ENCODE results near the gene FBXL7.

FBXL7 gene

GRCh38 chr5:15748266-15748665, 248.3 kb downstream of the FBXL7 start:
- no peak overlapping the region for H3K4me3 ChIP-seq (ENCODE audit: low read depth in 1 of 2, low read length in 2 of 2)
- H3K27me3 ChIP-seq (ENCODE audit: control insufficient read depth in 1 of 2, insufficient read depth in 2 of 2, low read length in 2 of 2): no peaks in the 10 kb centered on the region
- no peak overlapping the region for H3K27ac ChIP-seq (ENCODE audit: low read depth, low read length)
- no peak overlapping the region for H3K9ac ChIP-seq (ENCODE audit: low read length)
- no peaks in the 10 kb centered on the region for H3K36me3 ChIP-seq (ENCODE audit: insufficient read depth, low read length)
- no peaks in the 10 kb centered on the region for H3K9me3 ChIP-seq (ENCODE audit: low read length)
- H3K4me1 ChIP-seq (ENCODE audit: insufficient read depth, low read length): no peaks in the 10 kb centered on the region

GRCh38 chr5:15752663-15753285, 252.8 kb downstream of the FBXL7 start:
- no peak overlapping the region for H3K4me3 ChIP-seq (ENCODE audit: low read depth in 1 of 2, low read length in 2 of 2)

GRCh38 chr5:15753752-15754151, 253.8 kb downstream of the FBXL7 start:
- Histone ChIP-seq H3K9me3 (ENCODE audit: low read length) (no peaks in the 10 kb centered on the region), H3K4me3 (ENCODE audit: low read depth in 1 of 2, low read length in 2 of 2) (no peak overlapping the region), H3K36me3 (ENCODE audit: insufficient read depth, low read length) (no peaks in the 10 kb centered on the region)

More at GRCh38 chr5:15752663-15753285, 252.8 kb downstream of the FBXL7 start:
- no peaks in the 10 kb centered on the region for H3K36me3 ChIP-seq (ENCODE audit: insufficient read depth, low read length)
- no peak overlapping the region for H3K9ac ChIP-seq (ENCODE audit: low read length)
- H3K4me1 ChIP-seq (ENCODE audit: insufficient read depth, low read length): no peaks in the 10 kb centered on the region
- no peak overlapping the region for H3K27ac ChIP-seq (ENCODE audit: low read depth, low read length)
- H3K9me3 ChIP-seq (ENCODE audit: low read length): no peaks in the 10 kb centered on the region
- H3K27me3 ChIP-seq (ENCODE audit: control insufficient read depth in 1 of 2, insufficient read depth in 2 of 2, low read length in 2 of 2): no peaks in the 10 kb centered on the region

GRCh38 chr5:15757103-15757502, 257.1 kb downstream of the FBXL7 start:
- H3K27me3 ChIP-seq (ENCODE audit: control insufficient read depth in 1 of 2, insufficient read depth in 2 of 2, low read length in 2 of 2): no peaks in the 10 kb centered on the region
- no peak overlapping the region for H3K27ac ChIP-seq (ENCODE audit: low read depth, low read length)
- H3K9me3 ChIP-seq (ENCODE audit: low read length): no peaks in the 10 kb centered on the region
- H3K9ac ChIP-seq (ENCODE audit: low read length): no peak overlapping the region
- no peaks in the 10 kb centered on the region for H3K4me1 ChIP-seq (ENCODE audit: insufficient read depth, low read length)
- no peak overlapping the region for H3K4me3 ChIP-seq (ENCODE audit: low read depth in 1 of 2, low read length in 2 of 2)
- H3K36me3 ChIP-seq (ENCODE audit: insufficient read depth, low read length): no peaks in the 10 kb centered on the region

More at GRCh38 chr5:15753752-15754151, 253.8 kb downstream of the FBXL7 start:
- Histone ChIP-seq H3K4me1 (ENCODE audit: insufficient read depth, low read length) (no peaks in the 10 kb centered on the region), H3K9ac (ENCODE audit: low read length) (no peak overlapping the region), H3K27me3 (ENCODE audit: control insufficient read depth in 1 of 2, insufficient read depth in 2 of 2, low read length in 2 of 2) (no peaks in the 10 kb centered on the region), H3K27ac (ENCODE audit: low read depth, low read length) (no peak overlapping the region)

GRCh38 chr5:15757619-15758018, 257.6 kb downstream of the FBXL7 start:
- H3K4me3 ChIP-seq (ENCODE audit: low read depth in 1 of 2, low read length in 2 of 2): no peak overlapping the region
- no peak overlapping the region for H3K27ac ChIP-seq (ENCODE audit: low read depth, low read length)
- H3K36me3 ChIP-seq (ENCODE audit: insufficient read depth, low read length): no peaks in the 10 kb centered on the region
- H3K9ac ChIP-seq (ENCODE audit: low read length): no peak overlapping the region
- no peaks in the 10 kb centered on the region for H3K27me3 ChIP-seq (ENCODE audit: control insufficient read depth in 1 of 2, insufficient read depth in 2 of 2, low read length in 2 of 2)
- no peaks in the 10 kb centered on the region for H3K4me1 ChIP-seq (ENCODE audit: insufficient read depth, low read length)
- H3K9me3 ChIP-seq (ENCODE audit: low read length): no peaks in the 10 kb centered on the region

- Histone ChIP-seq H3K9ac (ENCODE audit: low read length) (no peak overlapping the region), H3K4me3 (ENCODE audit: low read depth in 1 of 2, low read length in 2 of 2) (no peak overlapping the region)
Observed at GRCh38 chr5:15762668-15763067, 262.7 kb downstream of the FBXL7 start.

GRCh38 chr5:15763754-15764153, 263.8 kb downstream of the FBXL7 start:
- no peaks in the 10 kb centered on the region for H3K27me3 ChIP-seq (ENCODE audit: control insufficient read depth in 1 of 2, insufficient read depth in 2 of 2, low read length in 2 of 2)
- H3K9ac ChIP-seq (ENCODE audit: low read length): no peak overlapping the region
- no peaks in the 10 kb centered on the region for H3K4me1 ChIP-seq (ENCODE audit: insufficient read depth, low read length)
- no peaks in the 10 kb centered on the region for H3K9me3 ChIP-seq (ENCODE audit: low read length)
- no peaks in the 10 kb centered on the region for H3K36me3 ChIP-seq (ENCODE audit: insufficient read depth, low read length)
- no peak overlapping the region for H3K27ac ChIP-seq (ENCODE audit: low read depth, low read length)
- no peak overlapping the region for H3K4me3 ChIP-seq (ENCODE audit: low read depth in 1 of 2, low read length in 2 of 2)

More at GRCh38 chr5:15762668-15763067, 262.7 kb downstream of the FBXL7 start:
- H3K27ac ChIP-seq (ENCODE audit: low read depth, low read length): no peak overlapping the region
- no peaks in the 10 kb centered on the region for H3K4me1 ChIP-seq (ENCODE audit: insufficient read depth, low read length)
- no peaks in the 10 kb centered on the region for H3K9me3 ChIP-seq (ENCODE audit: low read length)
- H3K27me3 ChIP-seq (ENCODE audit: control insufficient read depth in 1 of 2, insufficient read depth in 2 of 2, low read length in 2 of 2): no peaks in the 10 kb centered on the region
- no peaks in the 10 kb centered on the region for H3K36me3 ChIP-seq (ENCODE audit: insufficient read depth, low read length)

GRCh38 chr5:15768936-15769335, 269.0 kb downstream of the FBXL7 start:
- Histone ChIP-seq H3K9me3 (ENCODE audit: low read length) (no peaks in the 10 kb centered on the region), H3K27ac (ENCODE audit: low read depth, low read length) (no peak overlapping the region), H3K4me3 (ENCODE audit: low read depth in 1 of 2, low read length in 2 of 2) (no peak overlapping the region), H3K27me3 (ENCODE audit: control insufficient read depth in 1 of 2, insufficient read depth in 2 of 2, low read length in 2 of 2) (no peaks in the 10 kb centered on the region), H3K9ac (ENCODE audit: low read length) (no peak overlapping the region), H3K36me3 (ENCODE audit: insufficient read depth, low read length) (no peaks in the 10 kb centered on the region), H3K4me1 (ENCODE audit: insufficient read depth, low read length) (no peaks in the 10 kb centered on the region)

- Histone ChIP-seq H3K9ac (ENCODE audit: low read length) (no peak overlapping the region), H3K4me1 (ENCODE audit: insufficient read depth, low read length) (no peaks in the 10 kb centered on the region), H3K4me3 (ENCODE audit: low read depth in 1 of 2, low read length in 2 of 2) (no peak overlapping the region), H3K9me3 (ENCODE audit: low read length) (no peaks in the 10 kb centered on the region), H3K27me3 (ENCODE audit: control insufficient read depth in 1 of 2, insufficient read depth in 2 of 2, low read length in 2 of 2) (no peaks in the 10 kb centered on the region), H3K27ac (ENCODE audit: low read depth, low read length) (no peak overlapping the region), H3K36me3 (ENCODE audit: insufficient read depth, low read length) (no peaks in the 10 kb centered on the region)
Observed at GRCh38 chr5:15772131-15772530, 272.2 kb downstream of the FBXL7 start.

GRCh38 chr5:15774632-15775031, 274.7 kb downstream of the FBXL7 start:
- Histone ChIP-seq H3K27me3 (ENCODE audit: control insufficient read depth in 1 of 2, insufficient read depth in 2 of 2, low read length in 2 of 2) (no peaks in the 10 kb centered on the region), H3K9me3 (ENCODE audit: low read length) (no peaks in the 10 kb centered on the region), H3K36me3 (ENCODE audit: insufficient read depth, low read length) (no peaks in the 10 kb centered on the region), H3K4me3 (ENCODE audit: low read depth in 1 of 2, low read length in 2 of 2) (no peak overlapping the region), H3K27ac (ENCODE audit: low read depth, low read length) (no peak overlapping the region), H3K9ac (ENCODE audit: low read length) (no peak overlapping the region), H3K4me1 (ENCODE audit: insufficient read depth, low read length) (no peaks in the 10 kb centered on the region)

- H3K9ac ChIP-seq (ENCODE audit: low read length): no peak overlapping the region
- H3K36me3 ChIP-seq (ENCODE audit: insufficient read depth, low read length): no peaks in the 10 kb centered on the region
- H3K4me3 ChIP-seq (ENCODE audit: low read depth in 1 of 2, low read length in 2 of 2): no peak overlapping the region
- no peaks in the 10 kb centered on the region for H3K27me3 ChIP-seq (ENCODE audit: control insufficient read depth in 1 of 2, insufficient read depth in 2 of 2, low read length in 2 of 2)
- no peaks in the 10 kb centered on the region for H3K9me3 ChIP-seq (ENCODE audit: low read length)
- no peaks in the 10 kb centered on the region for H3K4me1 ChIP-seq (ENCODE audit: insufficient read depth, low read length)
- H3K27ac ChIP-seq (ENCODE audit: low read depth, low read length): no peak overlapping the region
Observed at GRCh38 chr5:15776346-15776745, 276.4 kb downstream of the FBXL7 start.

- peaks cover 5% of the 10 kb centered on the region for H3K4me1 ChIP-seq (ENCODE audit: insufficient read depth, low read length)
Observed at GRCh38 chr5:15783734-15784133, 283.8 kb downstream of the FBXL7 start.

More at GRCh38 chr5:15783734-15784133, 283.8 kb downstream of the FBXL7 start:
- no peak overlapping the region for H3K4me3 ChIP-seq (ENCODE audit: low read depth in 1 of 2, low read length in 2 of 2)
- H3K36me3 ChIP-seq (ENCODE audit: insufficient read depth, low read length): no peaks in the 10 kb centered on the region
- no peak overlapping the region for H3K27ac ChIP-seq (ENCODE audit: low read depth, low read length)
- no peak overlapping the region for H3K9ac ChIP-seq (ENCODE audit: low read length)
- no peaks in the 10 kb centered on the region for H3K27me3 ChIP-seq (ENCODE audit: control insufficient read depth in 1 of 2, insufficient read depth in 2 of 2, low read length in 2 of 2)
- H3K9me3 ChIP-seq (ENCODE audit: low read length): no peaks in the 10 kb centered on the region
